ENCODE results near the gene TAF9.
"Not testable (repeated sequence)": the region's sequence is repeated elsewhere in the genome, so short reads cannot be mapped to it uniquely, and the experiment has no call there.

The TAF9 gene

GRCh38 chr5:69335341-69335935 lies 33.9 kb downstream of the TAF9 start:
- no peak for DNase-seq

GRCh38 chr5:69334793-69335268 lies 34.5 kb downstream of the TAF9 start:
- peak; percentile 75 for DNase-seq

GRCh38 chr5:69333668-69334315 lies 35.5 kb downstream of the TAF9 start:
- DNase-seq: not testable (repeated sequence)

- no peak for DNase-seq
Observed at GRCh38 chr5:69331528-69332445, 37.5 kb downstream of the TAF9 start.

- no peak for DNase-seq
Observed at GRCh38 chr5:69329905-69330489, 39.3 kb downstream of the TAF9 start.

GRCh38 chr5:69326365-69326764 lies 43.0 kb downstream of the TAF9 start:
- no peak for DNase-seq

- no peak for DNase-seq
Observed at GRCh38 chr5:69317391-69317790, 51.9 kb downstream of the TAF9 start.

GRCh38 chr5:69315972-69316371 lies 53.3 kb downstream of the TAF9 start:
- no peak for DNase-seq

All from NCI-H2029 (cell line).